K562 (cell line): ENCODE data around the gene SLC5A7. TPM values are rescaled to one million over a fixed set of nuclear protein-coding genes. Genes with fewer than 3 reads are reported as not detected.

Experiments
- ATAC-seq: fragments of 200-7000 bp; cut with Tn5 transposase; 3 replicates; pipeline ENCODE4 v1.9.1; 2020; ENCODE audit warnings: moderate library complexity
- BruUV-seq: library from RNA; stranded (reverse); fragments of 400-500 nt; replicated peaks from 2 replicates; lab custom pipeline; 2021; lab: Mats Ljungman, UMichigan
- CTCF ChIA-PET: fragments of 300-600 bp; formaldehyde crosslinking; extraction: SDS; loops from one replicate; lab custom pipeline; 2021; ENCODE audit warnings: low intra/inter-chr PET ratio; lab: Yijun Ruan, JAX
- POLR2A ChIA-PET: fragments of 300-600, 350-650 bp; sonication (Branson Sonifier 250); formaldehyde crosslinking; extraction: SDS; loops from one replicate; lab custom pipeline; 2021; ENCODE audit warnings: antibody characterized with exemption, inconsistent platforms; lab: Yijun Ruan, JAX
- DNase-seq, 4 experiments: peaks; one replicate each; pipeline versions ENCODE4 v3.0.0 to v3.0.0-alpha.2; 2011 to 2018; ENCODE audit warnings: low spot score in 3 of 4, mixed read lengths in 3 of 4; ENCODE audit errors: extremely low read depth in 1 of 4
- FAIRE-seq: peaks from 2 replicates; lab custom pipeline; 2011; peaks lifted over from hg19 to GRCh38; lab: Jason Lieb, UNC
- H2AFZ ChIP-seq: 2 replicates; pipeline ENCODE4 v1.6.0; 2011; ENCODE audit warnings: low read depth, low read length, control low read depth, inconsistent platforms
- H3K27ac ChIP-seq: fragments of 200-600 bp; 3 replicates; pipeline ENCODE4 v1.8.0; 2011; ENCODE audit warnings: low read depth, mild to moderate bottlenecking, control low read depth, inconsistent platforms, low read length, moderate library complexity, mixed read lengths; ENCODE audit errors: extremely low read depth
- H3K27me3 ChIP-seq, 2 experiments: fragments of 300-600 bp in 1 of 2; 2 replicates in 1 of 2; 3 replicates in 1 of 2; pipeline versions ENCODE4 v1.6.0 to v1.8.0; 2011; ENCODE audit warnings: inconsistent platforms in 2 of 2, low read length in 2 of 2, mild to moderate bottlenecking in 1 of 2, mixed read lengths in 1 of 2, moderate library complexity in 1 of 2; ENCODE audit not compliant: control insufficient read depth in 2 of 2, insufficient read depth in 2 of 2
- H3K36me3 ChIP-seq: fragments of 300-600 bp; 3 replicates; pipeline ENCODE4 v1.8.0; 2011; ENCODE audit warnings: mild to moderate bottlenecking, low read length, inconsistent platforms; ENCODE audit not compliant: control insufficient read depth, insufficient read depth
- H3K4me1 ChIP-seq, 2 experiments: fragments of 200-600 bp in 1 of 2; replicated peaks in 1 of 2; 2 replicates in 1 of 2; 3 replicates in 1 of 2; pipeline versions ENCODE4 v1.5.1 to v1.8.0; 2011; ENCODE audit warnings: inconsistent platforms in 2 of 2, low read length in 2 of 2, mild to moderate bottlenecking in 1 of 2, mixed read lengths in 1 of 2, moderate library complexity in 1 of 2; ENCODE audit not compliant: control insufficient read depth in 2 of 2, insufficient read depth in 2 of 2
- H3K4me2 ChIP-seq: 2 replicates; pipeline ENCODE4 v1.6.1; 2011; ENCODE audit warnings: low read length, control low read depth, inconsistent platforms, mixed read lengths; ENCODE audit not compliant: insufficient read depth
- H3K4me3 ChIP-seq: fragments of 200-600 bp; sonication (generic), shearing (Covaris generic); 2 replicates; pipeline ENCODE4 v1.5.1; 2016; ENCODE audit warnings: control low read depth, inconsistent platforms
- H3K79me2 ChIP-seq: fragments of 200-600 bp; 3 replicates; pipeline ENCODE4 v1.8.0; 2011; ENCODE audit warnings: low read length, inconsistent platforms; ENCODE audit not compliant: control insufficient read depth, insufficient read depth
- H3K9ac ChIP-seq, 2 experiments: 2 replicates each; pipeline versions ENCODE4 v1.6.0 to v1.6.1; 2011; ENCODE audit warnings: low read depth in 2 of 2, low read length in 2 of 2, control low read depth in 1 of 2, inconsistent platforms in 1 of 2, mild to moderate bottlenecking in 1 of 2, mixed read lengths in 1 of 2; ENCODE audit not compliant: insufficient read depth in 1 of 2
- H3K9me1 ChIP-seq: one replicate; pipeline ENCODE4 v1.6.0; 2011; ENCODE audit warnings: inconsistent platforms, mild to moderate bottlenecking, low read length, moderate library complexity; ENCODE audit not compliant: control insufficient read depth, insufficient read depth
- H3K9me3 ChIP-seq: replicated peaks from 2 replicates; pipeline ENCODE4 v1.5.1; 2011; ENCODE audit warnings: low read depth, low read length, inconsistent platforms; ENCODE audit not compliant: control insufficient read depth, insufficient read depth
- H4K20me1 ChIP-seq: replicated peaks from 2 replicates; pipeline ENCODE4 v1.6.1; 2011; ENCODE audit warnings: low read length, inconsistent platforms, mixed read lengths; ENCODE audit not compliant: control insufficient read depth, insufficient read depth
- CREM ChIP-seq: IDR thresholded peaks from 2 replicates; pipeline ENCODE4 v1.6.1; 2014; ENCODE audit warnings: antibody characterized with exemption, low read depth
- FOS ChIP-seq: IDR thresholded peaks from 3 replicates; pipeline ENCODE4 v1.6.1; 2011; ENCODE audit not compliant: insufficient read length; ENCODE audit errors: extremely low read depth
- FOXA1 ChIP-seq: fragments of 450-650 bp; IDR thresholded peaks from 2 replicates; pipeline ENCODE4 v1.6.1; 2016; ENCODE audit warnings: mild to moderate bottlenecking, borderline replicate concordance
- FOXK1 ChIP-seq: sonication (generic); formaldehyde crosslinking; IDR thresholded peaks from 2 replicates; pipeline ENCODE4 v1.8.0; 2022; ENCODE audit warnings: missing genetic modification reagents, mild to moderate bottlenecking, borderline replicate concordance
- JUNB ChIP-seq: fragments of 450-650 bp; formaldehyde crosslinking; conservative IDR thresholded peaks from 2 replicates; pipeline ENCODE4 v1.4.0; 2020; ENCODE audit warnings: mild to moderate bottlenecking
- MTA2 ChIP-seq: fragments of 450-650 bp; IDR thresholded peaks from 2 replicates; pipeline ENCODE4 v1.6.1; 2016; ENCODE audit warnings: low read depth
- NCOR1 ChIP-seq: fragments of 450-650 bp; IDR thresholded peaks from 2 replicates; pipeline ENCODE4 v1.6.1; 2016; ENCODE audit warnings: mild to moderate bottlenecking, moderate library complexity
- ZNF12 ChIP-seq: sonication (generic); formaldehyde crosslinking; IDR thresholded peaks from 2 replicates; pipeline ENCODE4 v1.4.0; 2020; ENCODE audit warnings: mild to moderate bottlenecking, missing genetic modification reagents
- ZNF175 ChIP-seq: fragments of 200-800 bp; sonication (Bioruptor generic); IDR thresholded peaks from 2 replicates; pipeline ENCODE4 v1.6.1; 2016; ENCODE audit warnings: low read depth, mild to moderate bottlenecking, missing genetic modification characterization, missing compliant biosample characterization
- ZNF212 ChIP-seq: fragments of 450-650 bp; formaldehyde crosslinking; IDR thresholded peaks from 2 replicates; pipeline ENCODE4 v1.4.0; 2020; ENCODE audit warnings: mild to moderate bottlenecking
- ZNF695 ChIP-seq: fragments of 450-650 bp; formaldehyde crosslinking; IDR thresholded peaks from 2 replicates; pipeline ENCODE4 v1.4.0; 2020; ENCODE audit warnings: mild to moderate bottlenecking, moderate library complexity
- ZSCAN29 ChIP-seq: fragments of 450-650 bp; IDR thresholded peaks from 2 replicates; pipeline ENCODE4 v1.6.1; 2017
- WGBS: fragments of 100-300 bp; shearing (Covaris generic); methylation state at CpG from one replicate; pipeline ENCODE4 v1.1.6; 2016; ENCODE audit warnings: low coverage, mixed read lengths; ENCODE audit not compliant: insufficient coverage; ENCODE audit errors: missing lambda C conversion rate; 5-methylcytosine and 5-hydroxymethylcytosine counted together
- in situ Hi-C: fragments of 300-500 bp; cut with MboI; formaldehyde crosslinking; loops from 4 replicates; pipeline ENCODE4 v1.15.0; 2018; ENCODE audit warnings: inconsistent platforms, mixed read lengths
- intact Hi-C: fragments of 100-400 bp; cut with micrococcal nuclease; formaldehyde crosslinking; loops from 2 replicates; pipeline ENCODE4 v1.14.2; 2022
- polyA plus RNA-seq, 8 experiments: library from polyadenylated mRNA; depleted of rRNA in 4 of 8; stranded (reverse) in 5 of 8; unstranded in 3 of 8; fragments of >200 nt; fragmentation: Nextera tagmentation in 2 of 8; fragmentation: Illumina TruSeq in 1 of 8; extraction: Ambion mirVana in 2 of 8; extraction: Trizol in 1 of 8; gene quantifications; 2 replicates each; pipeline versions ENCODE4 v1.2.1 to v1.2.3, GENCODE V29; 2011 to 2014; ENCODE audit warnings: inconsistent platforms in 1 of 8, missing spikeins in 1 of 8
- total RNA-seq, 7 experiments: library from RNA; depleted of rRNA in 6 of 7; stranded (reverse); fragments of >200 nt in 6 of 7; fragmentation: Illumina TruSeq in 2 of 7; extraction: Trizol in 2 of 7; gene quantifications; 2 replicates each; pipeline versions ENCODE4 v1.2.1 to v1.2.3, GENCODE V29; 2011 to 2021; ENCODE audit warnings: low replicate concordance in 1 of 7
- TF ChIP-seq, protein P1 (sequence below): sonication (generic); formaldehyde crosslinking; IDR thresholded peaks from 2 replicates; pipeline ENCODE4 v1.5.0; 2020; ENCODE audit warnings: missing genetic modification reagents
- TF ChIP-seq, protein P2 (sequence below): fragments of 250-450 bp; sonication (Bioruptor Pico); IDR thresholded peaks from 2 replicates; pipeline ENCODE4 v1.5.0; 2022; ENCODE audit warnings: mild to moderate bottlenecking
- TF ChIP-seq, protein P3 (sequence below): sonication (generic); formaldehyde crosslinking; IDR thresholded peaks from 2 replicates; pipeline ENCODE4 v1.8.0; 2022; ENCODE audit warnings: mild to moderate bottlenecking, missing genetic modification reagents

SLC5A7 gene
- total and polyA plus RNA-seq, 9 of the 15 experiments (the other 6 are each of a cell fraction or from before 2014, with no cell fraction given), result not detected

DNA sequence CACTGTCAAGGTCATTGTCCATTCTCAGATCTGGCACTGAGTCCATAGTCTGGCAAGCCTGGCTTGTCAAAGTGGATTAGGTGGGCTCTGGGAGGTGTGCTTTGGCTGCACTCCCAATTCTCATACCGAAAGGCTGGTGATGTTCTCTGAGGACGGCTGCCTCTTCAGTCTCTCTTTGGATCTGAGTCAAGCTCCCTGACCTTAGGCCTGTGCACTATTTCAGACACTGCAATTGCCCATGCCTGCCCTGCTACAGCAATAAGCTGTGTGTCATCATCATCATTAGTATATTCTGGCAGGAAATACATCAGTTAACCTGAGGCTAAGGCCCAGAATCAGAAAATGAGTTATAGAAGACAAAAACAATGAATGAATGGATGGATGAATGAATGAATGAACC lies 1.6 kb upstream of the SLC5A7 start:
- POLR2A ChIA-PET, result no interaction called here
- ATAC-seq (no peak), DNase-seq (no peak), FAIRE-seq (no peak)
- Histone ChIP-seq H3K4me1 (peaks cover 0 to 3% of the 10 kb centered on the region in 2 experiments; a peak in 1 of 5 replicates), H3K27me3 (0 out of 5 replicates have a peak, but pooled peaks cover 0 to 4% of the 10 kb centered on the region in 2 experiments), H3K4me2 (no peak overlapping the region), H3K27ac (no peak overlapping the region), H3K79me2 (no peaks in the 10 kb centered on the region), H3K36me3 (no peaks in the 10 kb centered on the region), H2AFZ (no peak overlapping the region), H3K9me1 (no peaks in the 10 kb centered on the region), H3K9ac (no peak overlapping the region), H3K4me3 (no peak overlapping the region), H3K9me3 (no peaks in the 10 kb centered on the region), H4K20me1 (no peaks in the 10 kb centered on the region)
- TF ChIP-seq, protein P1, sequence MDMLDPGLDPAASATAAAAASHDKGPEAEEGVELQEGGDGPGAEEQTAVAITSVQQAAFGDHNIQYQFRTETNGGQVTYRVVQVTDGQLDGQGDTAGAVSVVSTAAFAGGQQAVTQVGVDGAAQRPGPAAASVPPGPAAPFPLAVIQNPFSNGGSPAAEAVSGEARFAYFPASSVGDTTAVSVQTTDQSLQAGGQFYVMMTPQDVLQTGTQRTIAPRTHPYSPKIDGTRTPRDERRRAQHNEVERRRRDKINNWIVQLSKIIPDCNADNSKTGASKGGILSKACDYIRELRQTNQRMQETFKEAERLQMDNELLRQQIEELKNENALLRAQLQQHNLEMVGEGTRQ (CRISPR knock-in tag), result no peak
- no peak for TF ChIP-seq NCOR1
- CTCF ChIA-PET, result no interaction called here
- no TSS peak for BruUV-seq
- WGBS, result 0% methylated on average over 2 of the region's 2 CpGs
- intact Hi-C loops, result no loop called here
- in situ Hi-C loops, result no loop called here

DNA sequence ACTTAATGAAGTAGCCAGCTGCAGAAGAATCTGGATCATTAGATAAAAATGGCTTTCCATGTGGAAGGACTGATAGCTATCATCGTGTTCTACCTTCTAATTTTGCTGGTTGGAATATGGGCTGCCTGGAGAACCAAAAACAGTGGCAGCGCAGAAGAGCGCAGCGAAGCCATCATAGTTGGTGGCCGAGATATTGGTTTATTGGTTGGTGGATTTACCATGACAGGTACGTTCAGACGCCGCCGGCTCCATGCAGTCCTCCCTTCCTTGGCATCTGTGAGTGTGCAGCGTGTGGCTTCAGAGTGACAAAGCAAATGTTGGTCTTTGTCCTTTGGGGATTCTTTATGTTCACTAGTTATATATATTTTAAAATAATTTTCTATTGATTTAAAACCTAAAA lies 1.8 kb downstream of the SLC5A7 start:
- Histone ChIP-seq H4K20me1 (no peaks in the 10 kb centered on the region), H3K9ac (no peak overlapping the region), H3K79me2 (no peaks in the 10 kb centered on the region), H3K4me3 (no peak overlapping the region), H3K27ac (no peak overlapping the region), H3K9me3 (no peaks in the 10 kb centered on the region), H3K27me3 (0 out of 5 replicates have a peak, but pooled peaks cover 0 to 4% of the 10 kb centered on the region in 2 experiments), H3K4me2 (no peak overlapping the region), H3K9me1 (no peaks in the 10 kb centered on the region), H3K36me3 (no peaks in the 10 kb centered on the region), H2AFZ (no peak overlapping the region), H3K4me1 (peaks cover 0 to 3% of the 10 kb centered on the region in 2 experiments; a peak in 1 of 5 replicates)
- FAIRE-seq, result no peak
- BruUV-seq, result no TSS peak
- ATAC-seq, result no peak
- WGBS, result 4% methylated on average over 10 of the region's 10 CpGs
- no peak for DNase-seq
- in situ Hi-C loops (no loop called here), intact Hi-C loops (no loop called here)
- CTCF ChIA-PET, result no interaction called here
- POLR2A ChIA-PET, result no interaction called here
- TF ChIP-seq, protein P2, sequence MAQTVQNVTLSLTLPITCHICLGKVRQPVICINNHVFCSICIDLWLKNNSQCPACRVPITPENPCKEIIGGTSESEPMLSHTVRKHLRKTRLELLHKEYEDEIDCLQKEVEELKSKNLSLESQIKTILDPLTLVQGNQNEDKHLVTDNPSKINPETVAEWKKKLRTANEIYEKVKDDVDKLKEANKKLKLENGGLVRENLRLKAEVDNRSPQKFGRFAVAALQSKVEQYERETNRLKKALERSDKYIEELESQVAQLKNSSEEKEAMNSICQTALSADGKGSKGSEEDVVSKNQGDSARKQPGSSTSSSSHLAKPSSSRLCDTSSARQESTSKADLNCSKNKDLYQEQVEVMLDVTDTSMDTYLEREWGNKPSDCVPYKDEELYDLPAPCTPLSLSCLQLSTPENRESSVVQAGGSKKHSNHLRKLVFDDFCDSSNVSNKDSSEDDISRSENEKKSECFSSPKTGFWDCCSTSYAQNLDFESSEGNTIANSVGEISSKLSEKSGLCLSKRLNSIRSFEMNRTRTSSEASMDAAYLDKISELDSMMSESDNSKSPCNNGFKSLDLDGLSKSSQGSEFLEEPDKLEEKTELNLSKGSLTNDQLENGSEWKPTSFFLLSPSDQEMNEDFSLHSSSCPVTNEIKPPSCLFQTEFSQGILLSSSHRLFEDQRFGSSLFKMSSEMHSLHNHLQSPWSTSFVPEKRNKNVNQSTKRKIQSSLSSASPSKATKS, result no peak
- TF ChIP-seq, protein P3, sequence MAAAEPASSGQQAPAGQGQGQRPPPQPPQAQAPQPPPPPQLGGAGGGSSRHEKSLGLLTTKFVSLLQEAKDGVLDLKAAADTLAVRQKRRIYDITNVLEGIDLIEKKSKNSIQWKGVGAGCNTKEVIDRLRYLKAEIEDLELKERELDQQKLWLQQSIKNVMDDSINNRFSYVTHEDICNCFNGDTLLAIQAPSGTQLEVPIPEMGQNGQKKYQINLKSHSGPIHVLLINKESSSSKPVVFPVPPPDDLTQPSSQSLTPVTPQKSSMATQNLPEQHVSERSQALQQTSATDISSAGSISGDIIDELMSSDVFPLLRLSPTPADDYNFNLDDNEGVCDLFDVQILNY, result no peak
- TF ChIP-seq CREM, result no peak
- TF ChIP-seq ZNF175 (CRISPR knock-in tag), result no peak
- no peak for TF ChIP-seq ZSCAN29
- no peak for TF ChIP-seq MTA2
- no peak for TF ChIP-seq ZNF12 (CRISPR knock-in tag)
- no peak for TF ChIP-seq FOXK1 (CRISPR knock-in tag)
- TF ChIP-seq ZNF212 (CRISPR knock-in tag), result no peak
- TF ChIP-seq ZNF695 (CRISPR knock-in tag), result no peak
- TF ChIP-seq FOXA1, result no peak
- no peak for TF ChIP-seq JUNB (CRISPR knock-in tag)
- TF ChIP-seq FOS, result no peak
